HG03354 (cell line): ENCODE results near the gene DLL1.

Experiments used
- ATAC-seq: cut with Tn5 transposase; IDR thresholded peaks from one replicate; pipeline ENCODE4 v1.9.1; 2021; ENCODE audit warnings: mild to moderate bottlenecking; ENCODE audit not compliant: unreplicated experiment, poor library complexity, severe bottlenecking

DLL1 gene

GRCh38 chr6:170254315-170255213, 36.3 kb downstream of the DLL1 start:
- no peak for ATAC-seq

GRCh38 chr6:170253910-170254269, 37.0 kb downstream of the DLL1 start:
- ATAC-seq, result no peak

- no peak for ATAC-seq
Observed at GRCh38 chr6:170253226-170253909, 37.5 kb downstream of the DLL1 start.

- no peak for ATAC-seq
Observed at GRCh38 chr6:170251776-170252571, 38.9 kb downstream of the DLL1 start.

GRCh38 chr6:170250981-170251775, 39.7 kb downstream of the DLL1 start:
- ATAC-seq, result no peak

GRCh38 chr6:170250455-170250854, 40.4 kb downstream of the DLL1 start:
- no peak for ATAC-seq

- ATAC-seq, result no peak
Observed at GRCh38 chr6:170249817-170250216, 41.1 kb downstream of the DLL1 start.

- ATAC-seq, result no peak
Observed at GRCh38 chr6:170248861-170249600, 41.8 kb downstream of the DLL1 start.

GRCh38 chr6:170248111-170248805, 42.6 kb downstream of the DLL1 start:
- no peak for ATAC-seq

GRCh38 chr6:170247178-170247701, 43.6 kb downstream of the DLL1 start:
- no peak for ATAC-seq

- ATAC-seq, result no peak
Observed at GRCh38 chr6:170245475-170245992, 45.3 kb downstream of the DLL1 start.

- no peak for ATAC-seq
Observed at GRCh38 chr6:170244721-170245474, 46.0 kb downstream of the DLL1 start.

- no peak for ATAC-seq
Observed at GRCh38 chr6:170243791-170244291, 47.0 kb downstream of the DLL1 start.

GRCh38 chr6:170243386-170243785, 47.5 kb downstream of the DLL1 start:
- ATAC-seq, result no peak

- ATAC-seq, result no peak
Observed at GRCh38 chr6:170238741-170239565, 51.9 kb downstream of the DLL1 start.

GRCh38 chr6:170237999-170238740, 52.7 kb downstream of the DLL1 start:
- ATAC-seq, result no peak
